IMR-90 (cell line): ENCODE results near the gene CDCP1. TPM values are rescaled to one million over a fixed set of nuclear protein-coding genes. Genes with fewer than 3 reads are reported as not detected.

ENCODE experiments used
- ATAC-seq: fragments of 200-7000 bp; cut with Tn5 transposase; 2 replicates; pipeline ENCODE4 v1.9.1; 2020; ENCODE audit warnings: low read depth, mild to moderate bottlenecking, moderate library complexity
- BruUV-seq: library from RNA; stranded (reverse); fragments of 400-500 nt; replicated peaks from 2 replicates; lab custom pipeline; 2021; lab: Mats Ljungman, UMichigan
- CTCF ChIA-PET: fragments of 300-600 bp; formaldehyde crosslinking; extraction: SDS; loops from one replicate; lab custom pipeline; 2021; ENCODE audit warnings: antibody characterized with exemption; lab: Yijun Ruan, JAX
- POLR2A ChIA-PET: fragments of 300-600 bp; sonication (Branson Sonifier 250); formaldehyde crosslinking; loops from one replicate; lab custom pipeline; 2022; ENCODE audit warnings: antibody characterized with exemption; ENCODE audit not compliant: unreplicated experiment; lab: Charles Lee
- DNase-seq: peaks from one replicate; pipeline ENCODE4 v3.0.0; 2013
- H2AFZ ChIP-seq: replicated peaks from 2 replicates; pipeline ENCODE3; 2013; ENCODE audit warnings: low read length, mild to moderate bottlenecking; ENCODE audit not compliant: poor library complexity
- H2AK5ac ChIP-seq: 2 replicates; pipeline ENCODE4 v1.6.1; 2013; ENCODE audit warnings: low read depth, low read length, inconsistent platforms
- H2AK9ac ChIP-seq: replicated peaks from 2 replicates; pipeline ENCODE3; 2013; ENCODE audit warnings: mild to moderate bottlenecking, low read depth, low read length, moderate library complexity; ENCODE audit not compliant: poor library complexity
- H2BK120ac ChIP-seq: 2 replicates; pipeline ENCODE4 v1.6.1; 2013; ENCODE audit warnings: low read depth, low read length, inconsistent platforms
- H2BK15ac ChIP-seq: 3 replicates; pipeline ENCODE4 v1.6.1; 2013; ENCODE audit warnings: low read depth, low read length, inconsistent platforms
- H2BK20ac ChIP-seq: 2 replicates; pipeline ENCODE4 v1.6.1; 2013; ENCODE audit warnings: low read depth, mild to moderate bottlenecking, inconsistent platforms, low read length, moderate library complexity
- H2BK5ac ChIP-seq: 2 replicates; pipeline ENCODE4 v1.6.1; 2013; ENCODE audit warnings: mild to moderate bottlenecking, low read depth, low read length, inconsistent platforms; ENCODE audit not compliant: poor library complexity, severe bottlenecking
- H3K14ac ChIP-seq: replicated peaks from 2 replicates; pipeline ENCODE4 v1.6.1; 2013; ENCODE audit warnings: low read depth, low read length, inconsistent platforms
- H3K18ac ChIP-seq: 2 replicates; pipeline ENCODE4 v1.6.1; 2013; ENCODE audit warnings: low read depth, low read length, control low read depth
- H3K23ac ChIP-seq: 2 replicates; pipeline ENCODE4 v1.6.1; 2013; ENCODE audit warnings: low read depth, low read length, inconsistent platforms
- H3K27ac ChIP-seq: 2 replicates; pipeline ENCODE4 v1.5.1; 2013; ENCODE audit warnings: mild to moderate bottlenecking, control low read depth, low read length; ENCODE audit not compliant: insufficient read depth
- H3K27me3 ChIP-seq: 2 replicates; pipeline ENCODE4 v1.6.1; 2013; ENCODE audit warnings: low read length; ENCODE audit not compliant: control insufficient read depth, insufficient read depth
- H3K36me3 ChIP-seq: 2 replicates; pipeline ENCODE4 v1.6.1; 2013; ENCODE audit warnings: low read length, mixed read lengths; ENCODE audit not compliant: control insufficient read depth, insufficient read depth
- H3K4ac ChIP-seq: 2 replicates; pipeline ENCODE4 v1.6.1; 2013; ENCODE audit warnings: low read depth, low read length, inconsistent platforms
- H3K4me1 ChIP-seq: 2 replicates; pipeline ENCODE4 v1.6.1; 2013; ENCODE audit warnings: low read length, mixed read lengths; ENCODE audit not compliant: control insufficient read depth, insufficient read depth
- H3K4me2 ChIP-seq: 2 replicates; pipeline ENCODE4 v1.6.1; 2013; ENCODE audit warnings: low read depth, mild to moderate bottlenecking, control low read depth, low read length, moderate library complexity
- H3K4me3 ChIP-seq: 2 replicates; pipeline ENCODE4 v1.5.1; 2013; ENCODE audit warnings: low read depth, mild to moderate bottlenecking, control low read depth, low read length, moderate library complexity; ENCODE audit not compliant: insufficient read depth
- H3K56ac ChIP-seq: 2 replicates; pipeline ENCODE4 v1.6.1; 2013; ENCODE audit warnings: low read length, inconsistent platforms; ENCODE audit not compliant: insufficient read depth; ENCODE audit errors: extremely low read depth
- H3K79me1 ChIP-seq, 2 experiments: 2 replicates each; pipeline ENCODE4 v1.6.1; 2013; ENCODE audit warnings: low read length in 2 of 2, inconsistent platforms in 1 of 2, low read depth in 1 of 2
- H3K9ac ChIP-seq: 2 replicates; pipeline ENCODE4 v1.6.1; 2013; ENCODE audit warnings: low read depth, low read length, control low read depth
- H3K9me1 ChIP-seq: 2 replicates; pipeline ENCODE4 v1.6.1; 2013; ENCODE audit warnings: low read length, inconsistent platforms; ENCODE audit not compliant: insufficient read depth
- H3K9me3 ChIP-seq: 2 replicates; pipeline ENCODE4 v1.6.1; 2013; ENCODE audit warnings: low read length; ENCODE audit not compliant: control insufficient read depth, insufficient read depth
- H4K20me1 ChIP-seq: 2 replicates; pipeline ENCODE4 v1.6.1; 2013; ENCODE audit warnings: low read length, inconsistent platforms; ENCODE audit not compliant: insufficient read depth
- H4K5ac ChIP-seq: 2 replicates; pipeline ENCODE4 v1.6.1; 2013; ENCODE audit warnings: mild to moderate bottlenecking, low read depth, low read length, control low read depth
- H4K8ac ChIP-seq, 2 experiments: 2 replicates each; pipeline ENCODE4 v1.6.1; 2013; ENCODE audit warnings: low read depth in 2 of 2, low read length in 2 of 2, control low read depth in 1 of 2, inconsistent platforms in 1 of 2
- H4K91ac ChIP-seq: 2 replicates; pipeline ENCODE4 v1.6.1; 2013; ENCODE audit warnings: low read depth, low read length, inconsistent platforms; ENCODE audit not compliant: insufficient read depth
- CEBPB ChIP-seq: IDR thresholded peaks from 2 replicates; pipeline ENCODE4 v1.6.1; 2012; ENCODE audit warnings: low read depth, low read length, improper control_type of control experiment
- FOS ChIP-seq: fragments of 150-350 bp; IDR thresholded peaks from 2 replicates; pipeline ENCODE4 v1.6.1; 2016; ENCODE audit warnings: low read depth, low read length
- MXI1 ChIP-seq: IDR thresholded peaks from 2 replicates; pipeline ENCODE4 v1.6.1; 2012; ENCODE audit warnings: low read depth, mild to moderate bottlenecking, low read length, moderate library complexity, borderline replicate concordance
- NFE2L2 ChIP-seq: fragments of 150-350 bp; IDR thresholded peaks from 2 replicates; pipeline ENCODE4 v1.6.1; 2016; ENCODE audit warnings: low read depth, mild to moderate bottlenecking, low read length
- POLR2A ChIP-seq: IDR thresholded peaks from 2 replicates; pipeline ENCODE4 v1.6.1; 2012; ENCODE audit warnings: mild to moderate bottlenecking, low read depth, low read length
- SMC3 ChIP-seq: fragments of 150-350 bp; IDR thresholded peaks from 2 replicates; pipeline ENCODE4 v1.6.1; 2016; ENCODE audit warnings: low read depth, mild to moderate bottlenecking, antibody characterized with exemption, low read length, moderate library complexity
- WGBS, 2 experiments: methylation state at CpG; one replicate each; pipeline versions ENCODE4 v1.1.5 to v1.1.7; 2013; ENCODE audit warnings: missing lambda C conversion rate in 2 of 2; ENCODE audit not compliant: insufficient read length in 1 of 2; ENCODE audit errors: extremely low coverage in 2 of 2; 5-methylcytosine and 5-hydroxymethylcytosine counted together
- dilution Hi-C: fragments of 300-500 bp; cut with HindIII; formaldehyde crosslinking; loops from one replicate; pipeline ENCODE4 v1.14.3; 2018; ENCODE audit warnings: low sequenced_read_pairs; ENCODE audit not compliant: unreplicated experiment
- in situ Hi-C: fragments of 300-500 bp; cut with MboI; formaldehyde crosslinking; loops from 3 replicates; pipeline ENCODE4 v1.14.3; 2019; ENCODE audit warnings: low sequenced_read_pairs, inconsistent platforms, mixed read lengths
- intact Hi-C: fragments of 100-400 bp; cut with micrococcal nuclease; formaldehyde crosslinking; loops from 2 replicates; pipeline ENCODE4 v1.10.0; 2022
- microRNA-seq, 2 experiments: library from miRNA; stranded (forward) in 1 of 2; unstranded in 1 of 2; fragments of 10-50 nt in 1 of 2; fragments of <30 nt in 1 of 2; gene quantifications in 1 of 2; microRNA quantifications in 1 of 2; one replicate each; pipeline versions ENCODE3 to v1.1.0; 2013 to 2020; ENCODE audit not compliant: insufficient read depth in 1 of 2, insufficient read length in 1 of 2, unreplicated experiment in 1 of 2
- polyA plus RNA-seq, 3 experiments: library from polyadenylated mRNA; depleted of rRNA; stranded (reverse); fragments of >200 nt; gene quantifications; 2 replicates each; pipeline ENCODE4 v1.2.3, GENCODE V29; 2012; ENCODE audit warnings: low replicate concordance in 1 of 3
- small RNA-seq, 5 experiments: library from RNA; depleted of rRNA; stranded (forward); fragments of <200 nt; gene quantifications; one replicate each; pipeline ENCODE3, GENCODE V24; 2012
- total RNA-seq: library from RNA; depleted of rRNA; stranded (reverse); fragments of >200 nt; gene quantifications from 2 replicates; pipeline ENCODE4 v1.2.3, GENCODE V29; 2012; rRNA removed

CDCP1 gene
- total and polyA plus RNA-seq, 2 of the 4 experiments (the other 2 are of a cell fraction), result 2.5 to 3.8 TPM

DNA sequence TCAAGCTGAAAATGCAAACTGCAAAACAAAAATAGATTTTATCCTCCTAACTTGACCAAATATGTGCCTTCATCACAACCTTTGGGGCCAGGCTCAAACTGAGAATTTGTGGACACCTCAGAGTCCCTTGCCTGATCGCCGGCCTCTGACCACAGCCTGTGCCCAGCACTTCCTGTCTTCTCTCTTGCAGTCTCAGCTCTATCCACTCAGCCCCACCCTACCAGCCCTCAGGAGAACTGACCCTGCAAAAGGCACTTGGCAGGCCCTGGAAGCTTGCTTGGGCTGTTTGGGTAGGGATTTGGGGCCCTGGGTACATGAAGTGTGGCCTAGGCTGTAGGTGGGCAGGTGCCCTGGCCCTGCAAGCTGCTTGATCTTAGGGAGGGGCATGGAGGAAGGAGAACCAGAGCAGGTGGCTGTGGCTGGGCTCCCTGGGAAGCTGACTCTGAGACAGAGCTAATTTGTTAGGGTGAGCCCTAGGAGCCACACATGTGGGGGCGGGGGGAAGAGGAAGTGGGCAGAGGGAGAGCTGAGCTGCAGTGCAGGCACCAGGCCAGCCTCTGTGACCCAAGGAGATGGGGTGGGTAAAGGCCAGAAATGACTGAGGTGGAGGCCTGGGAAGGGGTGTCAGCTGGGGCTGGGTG is 111.4 kb downstream of the CDCP1 start (continued):
- TF ChIP-seq CEBPB, result no peak

DNA sequence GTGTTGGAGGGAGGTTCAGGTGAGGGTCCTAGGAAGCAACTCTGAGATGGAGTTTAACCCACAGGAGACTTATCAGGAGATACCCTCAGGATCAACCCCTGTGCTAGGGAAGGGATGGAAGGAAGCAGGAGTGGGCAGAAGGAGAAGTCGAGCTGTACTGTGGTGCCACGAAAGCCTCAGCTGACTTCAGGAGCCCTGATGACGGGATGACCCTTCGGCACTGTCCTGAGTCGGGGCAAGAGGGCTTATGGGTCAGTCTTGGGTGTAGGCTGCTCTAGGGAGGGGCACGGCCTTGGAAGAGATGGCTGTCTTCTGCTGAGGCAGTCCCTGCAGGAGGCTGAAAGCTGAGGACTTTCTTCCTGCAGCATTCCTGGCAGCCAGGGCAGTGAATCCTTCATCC is 112.4 kb downstream of the CDCP1 start:
- no peak overlapping the region for H4K8ac ChIP-seq
- no peak overlapping the region for H3K27ac ChIP-seq
- no peak overlapping the region for H3K4ac ChIP-seq
- H2AFZ ChIP-seq, result no peak overlapping the region
- H3K9me1 ChIP-seq, result peaks cover 2% of the 10 kb centered on the region; the same call in 1 of the 2 replicates
- H3K4me2 ChIP-seq, result no peak overlapping the region
- no peaks in the 10 kb centered on the region for H4K20me1 ChIP-seq
- no peak for DNase-seq
- BruUV-seq, result no TSS peak
- H2BK5ac ChIP-seq, result no peak overlapping the region
- no peak overlapping the region for H4K5ac ChIP-seq
- no peak overlapping the region for H3K23ac ChIP-seq
- ChIA-PET POLR2A (no interaction called here), CTCF (no interaction called here)
- peaks cover 9% of the 10 kb centered on the region; the same call in 1 of the 2 replicates for H3K4me1 ChIP-seq
- no peak overlapping the region for H2AK9ac ChIP-seq
- no peak overlapping the region for H4K91ac ChIP-seq
- no peak overlapping the region for H2BK20ac ChIP-seq
- no peaks in the 10 kb centered on the region for H3K79me1 ChIP-seq
- intact Hi-C loops (loop anchor here (10.0 kb wide), 1 partner anchor 499 kb away; no protein-coding TSS in a partner anchor), in situ Hi-C loops (loop anchor here (10.0 to 25.0 kb wide), 2 partner anchors 891 to 1054 kb away; no protein-coding TSS in a partner anchor), dilution Hi-C loops (loop anchor here (25.0 kb wide), 1 partner anchor 479 kb away; no protein-coding TSS in a partner anchor)
- no peak overlapping the region for H3K4me3 ChIP-seq
- no peak overlapping the region for H3K14ac ChIP-seq
- no peaks in the 10 kb centered on the region for H3K36me3 ChIP-seq
- H3K9ac ChIP-seq, result no peak overlapping the region
- TF ChIP-seq NFE2L2 (no peak), SMC3 (no peak), MXI1 (no peak), FOS (no peak), POLR2A (no peak)
- WGBS, 2 experiments, result 100% methylated on average over 3 of the region's 6 CpGs; no CpG with 5 or more reads in 1 of the 2 experiments
- H2BK120ac ChIP-seq, result no peak overlapping the region
- no peaks in the 10 kb centered on the region for H3K9me3 ChIP-seq
- no peak overlapping the region; the same call in 1 of the 2 replicates for H2AK5ac ChIP-seq
- H3K56ac ChIP-seq, result no peak overlapping the region
- H3K27me3 ChIP-seq, result no peaks in the 10 kb centered on the region
- ATAC-seq, result no peak
- H2BK15ac ChIP-seq, result no peak overlapping the region
- no peak overlapping the region for H3K18ac ChIP-seq

Small RNAs within 50 kb of the gene (microRNA-seq; reads per million reads assigned to microRNA genes)
- gene RNU5B-3P (ENCODE audit: insufficient read depth, insufficient read length), result not detected

Small RNAs within 50 kb of the gene (small RNA-seq; reads per million reads assigned to genes)
- gene RNU5B-3P, result 0 to 0.60 (median 0) reads per million in 5 experiments

Other genes starting within 250 kb of the CDCP1 start
- 57.2 and 57.7 TPM in 2 replicates for gene ZDHHC3, start 170.2 kb downstream of the CDCP1 start, total RNA-seq
- 58.0 and 59.6 TPM in 2 replicates for gene ZDHHC3, start 170.2 kb downstream of the CDCP1 start, polyA plus RNA-seq (2012; rRNA removed)
- gene EXOSC7, start 170.1 kb downstream of the CDCP1 start, total RNA-seq, result 62.2 and 96.9 TPM in 2 replicates
- 52.8 and 61.6 TPM in 2 replicates for gene EXOSC7, start 170.1 kb downstream of the CDCP1 start, polyA plus RNA-seq (2012; rRNA removed)
- 1.9 and 3.6 TPM in 2 replicates for gene CLEC3B, start 120.1 kb downstream of the CDCP1 start, total RNA-seq
- 13.2 and 13.8 TPM in 2 replicates for gene CLEC3B, start 120.1 kb downstream of the CDCP1 start, polyA plus RNA-seq (2012; rRNA removed)
- gene TMEM158, start 79.9 kb upstream of the CDCP1 start, total RNA-seq, result 1.6 and 3.3 TPM in 2 replicates
- gene TMEM158, start 79.9 kb upstream of the CDCP1 start, polyA plus RNA-seq (2012; rRNA removed), result 16.4 and 23.3 TPM in 2 replicates
- gene LARS2, start 242.2 kb upstream of the CDCP1 start, total RNA-seq, result 30.0 and 30.3 TPM in 2 replicates
- gene LARS2, start 242.2 kb upstream of the CDCP1 start, polyA plus RNA-seq (2012; rRNA removed), result 14.8 and 17.0 TPM in 2 replicates